GM12801 (cell line): ENCODE results near the gene WDR70.

ENCODE experiments used
- CTCF ChIP-seq: IDR thresholded peaks from one replicate; pipeline ENCODE4 v1.5.1; 2011; ENCODE audit warnings: control low read depth; ENCODE audit not compliant: insufficient read length; ENCODE audit errors: extremely low read depth

WDR70 gene

GRCh38 chr5:37724395-37725125 lies 345.4 kb downstream of the WDR70 start:
- TF ChIP-seq CTCF = no peak

GRCh38 chr5:37725185-37725584 lies 346.1 kb downstream of the WDR70 start:
- no peak for TF ChIP-seq CTCF

GRCh38 chr5:37727238-37727637 lies 348.1 kb downstream of the WDR70 start:
- TF ChIP-seq CTCF = no peak

GRCh38 chr5:37730896-37731455 lies 351.9 kb downstream of the WDR70 start:
- no peak for TF ChIP-seq CTCF

GRCh38 chr5:37734114-37734513 lies 355.0 kb downstream of the WDR70 start:
- TF ChIP-seq CTCF = no peak

- no peak for TF ChIP-seq CTCF
These were observed 356.7 kb downstream of the WDR70 start for GRCh38 chr5:37735649-37736347.

- TF ChIP-seq CTCF = no peak
These were observed 357.3 kb downstream of the WDR70 start for GRCh38 chr5:37736397-37736796.
